ENCODE data around the gene KRTAP10-5. TPM values are rescaled to one million over a fixed set of nuclear protein-coding genes. Genes with fewer than 3 reads are reported as not detected.

The KRTAP10-5 gene
- total RNA-seq, 4 donors from 2014 or later, result not detected

- no peak overlapping the region for H3K4me3 ChIP-seq
- DNase-seq (ENCODE audit: low spot score in 2 of 2), result no peak
- H3K4me1 ChIP-seq, result no peaks in the 10 kb centered on the region
- no peaks in the 10 kb centered on the region for H3K27me3 ChIP-seq
- H3K27ac ChIP-seq, result no peak overlapping the region
- H3K36me3 ChIP-seq, result no peaks in the 10 kb centered on the region
- WGBS, 2 donors, result 80 to 82% methylated on average over 16 of the region's 16 CpGs
- H3K9me3 ChIP-seq, result peaks cover 0 to 21% (median 2%) of the 10 kb centered on the region in 4 donors
- TF ChIP-seq CTCF (IDR thresholded peaks at IDR 0.05) (no peak), EP300 (IDR thresholded peaks at IDR 0.05) (no peak), POLR2A (IDR thresholded peaks at IDR 0.05) (no peak)
Measured at GRCh38 chr21:44616591-44616926, 36.2 kb upstream of the KRTAP10-5 start.

GRCh38 chr21:44615911-44616590 is 35.6 kb upstream of the KRTAP10-5 start:
- TF ChIP-seq EP300 (IDR thresholded peaks at IDR 0.05) (no peak), CTCF (IDR thresholded peaks at IDR 0.05) (no peak), POLR2A (IDR thresholded peaks at IDR 0.05) (no peak)
- H3K36me3 ChIP-seq, result no peaks in the 10 kb centered on the region
- 67 to 72% methylated on average over 9 to 17 of the region's 17 CpGs for WGBS, 2 donors
- no peak overlapping the region for H3K4me3 ChIP-seq
- peaks cover 0 to 26% (median 2%) of the 10 kb centered on the region in 4 donors for H3K9me3 ChIP-seq
- DNase-seq (ENCODE audit: low spot score in 2 of 2), result no peak
- no peak overlapping the region for H3K27ac ChIP-seq
- H3K4me1 ChIP-seq, result no peaks in the 10 kb centered on the region
- H3K27me3 ChIP-seq, result no peaks in the 10 kb centered on the region

- 77 to 78% methylated on average over 8 of the region's 8 CpGs for whole genome bisulfite sequencing, 2 donors
- no peak for DNase-seq (ENCODE audit: low spot score in 2 of 2)
- Histone ChIP-seq H3K9me3 (peaks cover 0 to 32% (median 2%) of the 10 kb centered on the region in 4 donors), H3K36me3 (no peaks in the 10 kb centered on the region), H3K4me1 (no peaks in the 10 kb centered on the region), H3K4me3 (no peak overlapping the region), H3K27me3 (no peaks in the 10 kb centered on the region), H3K27ac (no peak overlapping the region)
- TF ChIP-seq EP300 (IDR thresholded peaks at IDR 0.05) (no peak), POLR2A (IDR thresholded peaks at IDR 0.05) (no peak), CTCF (IDR thresholded peaks at IDR 0.05) (no peak)
Measured at GRCh38 chr21:44615466-44615865, 35.1 kb upstream of the KRTAP10-5 start.

GRCh38 chr21:44614961-44615391 is 34.6 kb upstream of the KRTAP10-5 start:
- no peaks in the 10 kb centered on the region for H3K4me1 ChIP-seq
- WGBS, 2 donors, result 89 to 92% methylated on average over 28 of the region's 28 CpGs
- no peaks in the 10 kb centered on the region for H3K36me3 ChIP-seq
- H3K27me3 ChIP-seq, result no peaks in the 10 kb centered on the region
- peaks cover 0 to 32% (median 1%) of the 10 kb centered on the region in 4 donors for H3K9me3 ChIP-seq
- H3K4me3 ChIP-seq, result no peak overlapping the region
- DNase-seq (ENCODE audit: low spot score in 2 of 2), result no peak
- no peak overlapping the region for H3K27ac ChIP-seq
- TF ChIP-seq CTCF (IDR thresholded peaks at IDR 0.05) (no peak), POLR2A (IDR thresholded peaks at IDR 0.05) (no peak), EP300 (IDR thresholded peaks at IDR 0.05) (no peak)

GRCh38 chr21:44614161-44614631 is 33.8 kb upstream of the KRTAP10-5 start:
- 67 to 78% methylated on average over 19 to 20 of the region's 20 CpGs for WGBS, 2 donors

More at GRCh38 chr21:44614161-44614631, 33.8 kb upstream of the KRTAP10-5 start:
- Histone ChIP-seq H3K36me3 (no peaks in the 10 kb centered on the region), H3K4me1 (no peaks in the 10 kb centered on the region), H3K9me3 (peaks cover 0 to 36% (median 0%) of the 10 kb centered on the region in 4 donors), H3K27me3 (no peaks in the 10 kb centered on the region), H3K4me3 (no peak overlapping the region), H3K27ac (no peak overlapping the region)
- TF ChIP-seq POLR2A (IDR thresholded peaks at IDR 0.05) (no peak), EP300 (IDR thresholded peaks at IDR 0.05) (no peak), CTCF (IDR thresholded peaks at IDR 0.05) (no peak)
- no peak for DNase-seq (ENCODE audit: low spot score in 2 of 2)

Measured in tibial nerve (tissue), 4 donors.